Astrocyte of the spinal cord (primary cell): ENCODE results near the gene POLD1.
A peak's percentile ranks its signal among the peaks of the same experiment; 100 is the strongest.
"Not testable (repeated sequence)": the region's sequence is repeated elsewhere in the genome, so short reads cannot be mapped to it uniquely, and the experiment has no call there.

Experiments used
- DNase-seq: peaks from one replicate; pipeline ENCODE4 v3.0.0; 2011; ENCODE audit warnings: low read depth, low spot score
- H3K4me3 ChIP-seq: 2 replicates; pipeline ENCODE4 v1.5.1; 2011; ENCODE audit warnings: low read depth, mild to moderate bottlenecking, low read length, moderate library complexity
- CTCF ChIP-seq: IDR thresholded peaks from 2 replicates; pipeline ENCODE4 v1.5.1; 2012; ENCODE audit warnings: low read depth, mild to moderate bottlenecking, low read length, inconsistent platforms
- in situ Hi-C: cut with HindIII; loops from 2 replicates; pipeline ENCODE4 v1.10.0; 2017; ENCODE audit warnings: low sequenced_read_pairs

The POLD1 gene

GRCh38 chr19:50383852-50384684 lies at the start of gene POLD1:
Gene POLD1 (plus strand): TSS chr19:50384347. CDS start chr19:50398852, 14,505 bp downstream.
- TF ChIP-seq CTCF, result no peak
- peak within 1 kb of the TSS; percentile 70 for H3K4me3 ChIP-seq
- DNase-seq, result peak; percentile 97
- in situ Hi-C loops, result no loop called here

- in situ Hi-C loops, result no loop called here
- no peak for DNase-seq
- H3K4me3 ChIP-seq, result no peak overlapping the region
- TF ChIP-seq CTCF, result no peak
Measured at GRCh38 chr19:50334741-50335421, 49.3 kb upstream of the POLD1 start.

GRCh38 chr19:50337031-50337430 lies 47.1 kb upstream of the POLD1 start:
- DNase-seq, in situ Hi-C loops, H3K4me3 ChIP-seq: not testable (repeated sequence)

GRCh38 chr19:50340331-50340730 lies 43.8 kb upstream of the POLD1 start:
- no peak for TF ChIP-seq CTCF
- in situ Hi-C loops, result no loop called here
- DNase-seq, result no peak
- H3K4me3 ChIP-seq, result no peak overlapping the region

- no peak overlapping the region for H3K4me3 ChIP-seq
- DNase-seq, result no peak
- TF ChIP-seq CTCF, result no peak
- in situ Hi-C loops, result no loop called here
Measured at GRCh38 chr19:50341091-50341564, 43.0 kb upstream of the POLD1 start.

- DNase-seq, result no peak
Measured at GRCh38 chr19:50344661-50345318, 39.4 kb upstream of the POLD1 start.

GRCh38 chr19:50347089-50347581 lies 37.0 kb upstream of the POLD1 start:
- DNase-seq, in situ Hi-C loops, H3K4me3 ChIP-seq: not testable (repeated sequence)

More at GRCh38 chr19:50344661-50345318, 39.4 kb upstream of the POLD1 start:
- no peak for TF ChIP-seq CTCF
- in situ Hi-C loops, result no loop called here
- no peak overlapping the region for H3K4me3 ChIP-seq
